Transverse colon (tissue), 4 donors: Measurements from ENCODE around the gene SLC25A6.

Source experiments
- EP300 ChIP-seq: sonication (generic); formaldehyde crosslinking; IDR thresholded peaks from one replicate; pipeline ENCODE4 v1.6.1; 2017; ENCODE audit warnings: antibody characterized with exemption, low read depth
- POLR2AphosphoS5 ChIP-seq, 3 donors: sonication (generic); formaldehyde crosslinking; IDR thresholded peaks; one replicate each; pipeline ENCODE4 v1.6.1; 2016; ENCODE audit warnings: antibody characterized with exemption in 3 of 3
- TF ChIP-seq, protein P1 (sequence below), 5 experiments: fragments of 200-600 bp in 3 of 5; fragments of 450-650 bp in 2 of 5; sonication (generic) in 3 of 5; IDR thresholded peaks; 1 replicate in 2 of 5; 2 replicates in 3 of 5; pipeline ENCODE4 v1.5.1; 2016 to 2017; ENCODE audit warnings: antibody characterized with exemption in 5 of 5, inconsistent platforms in 3 of 5, mild to moderate bottlenecking in 2 of 5, moderate library complexity in 1 of 5

GRCh38 chrX:1355131-1356046 lies 36.5 kb downstream of the SLC25A6 start:
- TF ChIP-seq, protein P1, sequence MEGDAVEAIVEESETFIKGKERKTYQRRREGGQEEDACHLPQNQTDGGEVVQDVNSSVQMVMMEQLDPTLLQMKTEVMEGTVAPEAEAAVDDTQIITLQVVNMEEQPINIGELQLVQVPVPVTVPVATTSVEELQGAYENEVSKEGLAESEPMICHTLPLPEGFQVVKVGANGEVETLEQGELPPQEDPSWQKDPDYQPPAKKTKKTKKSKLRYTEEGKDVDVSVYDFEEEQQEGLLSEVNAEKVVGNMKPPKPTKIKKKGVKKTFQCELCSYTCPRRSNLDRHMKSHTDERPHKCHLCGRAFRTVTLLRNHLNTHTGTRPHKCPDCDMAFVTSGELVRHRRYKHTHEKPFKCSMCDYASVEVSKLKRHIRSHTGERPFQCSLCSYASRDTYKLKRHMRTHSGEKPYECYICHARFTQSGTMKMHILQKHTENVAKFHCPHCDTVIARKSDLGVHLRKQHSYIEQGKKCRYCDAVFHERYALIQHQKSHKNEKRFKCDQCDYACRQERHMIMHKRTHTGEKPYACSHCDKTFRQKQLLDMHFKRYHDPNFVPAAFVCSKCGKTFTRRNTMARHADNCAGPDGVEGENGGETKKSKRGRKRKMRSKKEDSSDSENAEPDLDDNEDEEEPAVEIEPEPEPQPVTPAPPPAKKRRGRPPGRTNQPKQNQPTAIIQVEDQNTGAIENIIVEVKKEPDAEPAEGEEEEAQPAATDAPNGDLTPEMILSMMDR (IDR thresholded peaks at IDR 0.05), result no peak
- TF ChIP-seq EP300 (no peak), POLR2AphosphoS5 (IDR thresholded peaks at IDR 0.05) (no peak)
